ENCODE results near the gene COX7C.

DNA sequence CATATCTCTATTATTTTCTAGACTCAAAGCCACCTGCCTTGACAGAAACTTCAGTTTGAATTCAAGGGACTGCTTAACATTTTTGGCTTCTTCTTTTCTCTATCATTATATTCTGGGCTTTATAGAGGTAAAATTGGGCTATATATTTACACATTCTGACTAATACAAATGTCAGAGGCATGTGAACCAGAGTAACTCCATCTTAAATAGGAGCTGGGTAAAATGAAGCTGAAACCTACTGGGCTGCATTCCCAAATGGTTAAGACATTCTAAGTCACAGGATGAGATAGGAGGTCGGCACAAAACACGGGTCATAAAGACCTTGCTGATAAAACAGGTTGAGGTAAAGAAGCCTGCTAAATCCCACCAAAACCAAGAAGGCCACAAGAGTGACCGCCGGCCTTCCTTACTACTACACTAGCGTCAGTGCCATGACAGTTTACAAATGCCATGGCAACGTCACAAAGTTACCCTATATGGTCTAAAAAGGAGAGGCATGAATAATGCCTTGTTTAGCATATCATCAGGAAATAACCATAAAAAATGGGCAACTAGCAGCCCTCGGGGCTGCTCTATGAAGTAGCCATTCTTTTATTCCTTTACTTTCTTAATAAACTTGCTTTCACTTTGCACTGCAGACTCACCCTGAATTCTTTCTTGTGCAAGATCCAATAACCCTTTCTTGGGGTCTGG is 44.8 kb upstream of the COX7C start:
- TF ChIP-seq, protein P1, sequence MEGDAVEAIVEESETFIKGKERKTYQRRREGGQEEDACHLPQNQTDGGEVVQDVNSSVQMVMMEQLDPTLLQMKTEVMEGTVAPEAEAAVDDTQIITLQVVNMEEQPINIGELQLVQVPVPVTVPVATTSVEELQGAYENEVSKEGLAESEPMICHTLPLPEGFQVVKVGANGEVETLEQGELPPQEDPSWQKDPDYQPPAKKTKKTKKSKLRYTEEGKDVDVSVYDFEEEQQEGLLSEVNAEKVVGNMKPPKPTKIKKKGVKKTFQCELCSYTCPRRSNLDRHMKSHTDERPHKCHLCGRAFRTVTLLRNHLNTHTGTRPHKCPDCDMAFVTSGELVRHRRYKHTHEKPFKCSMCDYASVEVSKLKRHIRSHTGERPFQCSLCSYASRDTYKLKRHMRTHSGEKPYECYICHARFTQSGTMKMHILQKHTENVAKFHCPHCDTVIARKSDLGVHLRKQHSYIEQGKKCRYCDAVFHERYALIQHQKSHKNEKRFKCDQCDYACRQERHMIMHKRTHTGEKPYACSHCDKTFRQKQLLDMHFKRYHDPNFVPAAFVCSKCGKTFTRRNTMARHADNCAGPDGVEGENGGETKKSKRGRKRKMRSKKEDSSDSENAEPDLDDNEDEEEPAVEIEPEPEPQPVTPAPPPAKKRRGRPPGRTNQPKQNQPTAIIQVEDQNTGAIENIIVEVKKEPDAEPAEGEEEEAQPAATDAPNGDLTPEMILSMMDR (IDR thresholded peaks at IDR 0.05): no peak
- no peak for TF ChIP-seq EZH2 (IDR thresholded peaks at IDR 0.05)

All from neural progenitor cell (in vitro differentiated cells).